OCI-LY1 (cell line): ENCODE measurements around the gene SHLD2.
"Not testable (repeated sequence)": the region's sequence is repeated elsewhere in the genome, so short reads cannot be mapped to it uniquely, and the experiment has no call there.

Experiments used
- CTCF ChIP-seq: fragments of 200-600 bp; sonication (generic), shearing (Covaris generic); IDR thresholded peaks from 2 replicates; pipeline ENCODE4 v1.5.1; 2017; ENCODE audit warnings: mild to moderate bottlenecking, antibody characterized with exemption, low read length, moderate library complexity, mixed read lengths
- EZH2 ChIP-seq: fragments of 200-600 bp; sonication (generic), shearing (Covaris generic); IDR thresholded peaks from 2 replicates; pipeline ENCODE4 v1.8.0; 2017; ENCODE audit warnings: borderline replicate concordance, mixed run types, mild to moderate bottlenecking, antibody characterized with exemption, low read length, moderate library complexity, mixed read lengths

- not testable (repeated sequence) for TF ChIP-seq CTCF, EZH2
Observed at GRCh38 chr10:87219370-87219769, 124.4 kb downstream of the SHLD2 start.
